HG03025 (cell line): Measurements from ENCODE around the gene BABAM2.
"Not testable (repeated sequence)": the region's sequence is repeated elsewhere in the genome, so short reads cannot be mapped to it uniquely, and the experiment has no call there.

Source experiments
- ATAC-seq: cut with Tn5 transposase; IDR thresholded peaks from one replicate; pipeline ENCODE4 v1.9.1; 2021; ENCODE audit warnings: mild to moderate bottlenecking, moderate library complexity; ENCODE audit not compliant: unreplicated experiment, low FRiP score

BABAM2 gene

GRCh38 chr2:28224648-28225472 lies 334.3 kb downstream of the BABAM2 start:
- no peak for ATAC-seq

GRCh38 chr2:28225473-28226080 lies 335.0 kb downstream of the BABAM2 start:
- ATAC-seq = no peak

GRCh38 chr2:28226558-28226957 lies 336.0 kb downstream of the BABAM2 start:
- ATAC-seq = no peak

- ATAC-seq = no peak
Observed at GRCh38 chr2:28227498-28227897, 337.0 kb downstream of the BABAM2 start.

GRCh38 chr2:28228434-28228995 lies 338.0 kb downstream of the BABAM2 start:
- no peak for ATAC-seq

GRCh38 chr2:28231110-28231631 lies 340.6 kb downstream of the BABAM2 start:
- no peak for ATAC-seq

- ATAC-seq = no peak
Observed at GRCh38 chr2:28232295-28232694, 341.8 kb downstream of the BABAM2 start.

- ATAC-seq = no peak
Observed at GRCh38 chr2:28233164-28233676, 342.7 kb downstream of the BABAM2 start.

GRCh38 chr2:28234807-28235206 lies 344.3 kb downstream of the BABAM2 start:
- no peak for ATAC-seq

GRCh38 chr2:28239207-28239606 lies 348.7 kb downstream of the BABAM2 start:
- ATAC-seq = no peak

- ATAC-seq = no peak
Observed at GRCh38 chr2:28240937-28241336, 350.4 kb downstream of the BABAM2 start.

- ATAC-seq = no peak
Observed at GRCh38 chr2:28247290-28247689, 356.8 kb downstream of the BABAM2 start.

- no peak for ATAC-seq
Observed at GRCh38 chr2:28247734-28248133, 357.2 kb downstream of the BABAM2 start.

GRCh38 chr2:28248511-28248910 lies 358.0 kb downstream of the BABAM2 start:
- no peak for ATAC-seq

- no peak for ATAC-seq
Observed at GRCh38 chr2:28250006-28250405, 359.5 kb downstream of the BABAM2 start.

GRCh38 chr2:28251337-28251736 lies 360.8 kb downstream of the BABAM2 start:
- no peak for ATAC-seq

- no peak for ATAC-seq
Observed at GRCh38 chr2:28252311-28252710, 361.8 kb downstream of the BABAM2 start.

GRCh38 chr2:28253543-28253942 lies 363.0 kb downstream of the BABAM2 start:
- ATAC-seq = no peak

GRCh38 chr2:28255231-28255630 lies 364.7 kb downstream of the BABAM2 start:
- not testable (repeated sequence) for ATAC-seq

GRCh38 chr2:28257182-28257581 lies 366.7 kb downstream of the BABAM2 start:
- ATAC-seq = no peak

- not testable (repeated sequence) for ATAC-seq
Observed at GRCh38 chr2:28259226-28259625, 368.7 kb downstream of the BABAM2 start.
